A549 (cell line): ENCODE data around the gene TMEM18.

Experiments used
- BCL3 ChIP-seq: fragments of >200 bp; sonication (Bioruptor Twin); formaldehyde crosslinking; IDR thresholded peaks from 3 replicates; pipeline ENCODE4 v1.6.1; 2016
- CEBPB ChIP-seq, 2 experiments: fragments of >200 bp in 1 of 2; sonication (Bioruptor Twin) in 1 of 2; formaldehyde crosslinking in 1 of 2; IDR thresholded peaks; 2 replicates each; pipeline ENCODE4 v1.6.1; 2012 to 2016
- CTCF ChIP-seq: fragments of >200 bp; sonication (Bioruptor Twin); formaldehyde crosslinking; IDR thresholded peaks from 3 replicates; pipeline ENCODE4 v1.5.1; 2016
- EP300 ChIP-seq, 2 experiments: fragments of >200 bp; sonication (Bioruptor Twin); formaldehyde crosslinking; IDR thresholded peaks; 2 replicates in 1 of 2; 3 replicates in 1 of 2; pipeline ENCODE4 v1.6.1; 2016 to 2017
- JUN ChIP-seq, 2 experiments: fragments of >200 bp; sonication (Bioruptor Twin); formaldehyde crosslinking; IDR thresholded peaks; 2 replicates in 1 of 2; 3 replicates in 1 of 2; pipeline ENCODE4 v1.6.1; 2016 to 2017
- JUNB ChIP-seq: fragments of >200 bp; sonication (Bioruptor Twin); formaldehyde crosslinking; IDR thresholded peaks from 2 replicates; pipeline ENCODE4 v1.6.1; 2016
- KDM5A ChIP-seq: fragments of 200-600 bp; sonication (generic); IDR thresholded peaks from 2 replicates; pipeline ENCODE4 v1.6.1; 2016; ENCODE audit warnings: antibody characterized with exemption, mild to moderate bottlenecking
- POLR2A ChIP-seq: IDR thresholded peaks from 2 replicates; pipeline ENCODE4 v1.6.1; 2012; ENCODE audit warnings: mild to moderate bottlenecking, low read length
- POLR2AphosphoS2 ChIP-seq: conservative IDR thresholded peaks from 2 replicates; pipeline ENCODE4 v1.6.1; 2012; ENCODE audit warnings: low read length, improper control_type of control experiment, inconsistent platforms
- RFX5 ChIP-seq: fragments of 450-650 bp; IDR thresholded peaks from 2 replicates; pipeline ENCODE4 v1.7.1; 2014; ENCODE audit warnings: antibody characterized with exemption, mild to moderate bottlenecking, moderate library complexity
- ZC3H11A ChIP-seq: fragments of 450-650 bp; IDR thresholded peaks from 2 replicates; pipeline ENCODE4 v1.6.1; 2014; ENCODE audit warnings: antibody characterized with exemption, mild to moderate bottlenecking
- ZFP36 ChIP-seq: fragments of 450-650 bp; IDR thresholded peaks from 2 replicates; pipeline ENCODE4 v1.6.1; 2014; ENCODE audit warnings: borderline replicate concordance; ENCODE audit not compliant: partially characterized antibody
- TF ChIP-seq, protein P1 (sequence below): fragments of 200-600 bp; sonication (generic); IDR thresholded peaks from 2 replicates; pipeline ENCODE4 v1.6.1; 2016; ENCODE audit warnings: antibody characterized with exemption, mild to moderate bottlenecking, moderate library complexity

GRCh38 chr2:689237-689636, 12.0 kb upstream of the TMEM18 start:
- TF ChIP-seq CTCF (no peak), JUN (IDR thresholded peaks at IDR 0.05) (no peak), ZC3H11A (no peak), BCL3 (no peak), KDM5A (no peak), JUNB (no peak), EP300 (IDR thresholded peaks at IDR 0.05) (no peak), POLR2A (no peak), POLR2AphosphoS2 (no peak), RFX5 (no peak), CEBPB (IDR thresholded peaks at IDR 0.05) (no peak), ZFP36 (no peak)
- TF ChIP-seq, protein P1, sequence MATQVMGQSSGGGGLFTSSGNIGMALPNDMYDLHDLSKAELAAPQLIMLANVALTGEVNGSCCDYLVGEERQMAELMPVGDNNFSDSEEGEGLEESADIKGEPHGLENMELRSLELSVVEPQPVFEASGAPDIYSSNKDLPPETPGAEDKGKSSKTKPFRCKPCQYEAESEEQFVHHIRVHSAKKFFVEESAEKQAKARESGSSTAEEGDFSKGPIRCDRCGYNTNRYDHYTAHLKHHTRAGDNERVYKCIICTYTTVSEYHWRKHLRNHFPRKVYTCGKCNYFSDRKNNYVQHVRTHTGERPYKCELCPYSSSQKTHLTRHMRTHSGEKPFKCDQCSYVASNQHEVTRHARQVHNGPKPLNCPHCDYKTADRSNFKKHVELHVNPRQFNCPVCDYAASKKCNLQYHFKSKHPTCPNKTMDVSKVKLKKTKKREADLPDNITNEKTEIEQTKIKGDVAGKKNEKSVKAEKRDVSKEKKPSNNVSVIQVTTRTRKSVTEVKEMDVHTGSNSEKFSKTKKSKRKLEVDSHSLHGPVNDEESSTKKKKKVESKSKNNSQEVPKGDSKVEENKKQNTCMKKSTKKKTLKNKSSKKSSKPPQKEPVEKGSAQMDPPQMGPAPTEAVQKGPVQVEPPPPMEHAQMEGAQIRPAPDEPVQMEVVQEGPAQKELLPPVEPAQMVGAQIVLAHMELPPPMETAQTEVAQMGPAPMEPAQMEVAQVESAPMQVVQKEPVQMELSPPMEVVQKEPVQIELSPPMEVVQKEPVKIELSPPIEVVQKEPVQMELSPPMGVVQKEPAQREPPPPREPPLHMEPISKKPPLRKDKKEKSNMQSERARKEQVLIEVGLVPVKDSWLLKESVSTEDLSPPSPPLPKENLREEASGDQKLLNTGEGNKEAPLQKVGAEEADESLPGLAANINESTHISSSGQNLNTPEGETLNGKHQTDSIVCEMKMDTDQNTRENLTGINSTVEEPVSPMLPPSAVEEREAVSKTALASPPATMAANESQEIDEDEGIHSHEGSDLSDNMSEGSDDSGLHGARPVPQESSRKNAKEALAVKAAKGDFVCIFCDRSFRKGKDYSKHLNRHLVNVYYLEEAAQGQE = no peak
